NCI-H748 (cell line): ENCODE results near the gene TGFBR2.

Experiments
- DNase-seq: peaks from one replicate; lab custom pipeline; 2025; ENCODE audit not compliant: unreplicated experiment; lab: John Stamatoyannopoulos, UW

TGFBR2 gene

DNA sequence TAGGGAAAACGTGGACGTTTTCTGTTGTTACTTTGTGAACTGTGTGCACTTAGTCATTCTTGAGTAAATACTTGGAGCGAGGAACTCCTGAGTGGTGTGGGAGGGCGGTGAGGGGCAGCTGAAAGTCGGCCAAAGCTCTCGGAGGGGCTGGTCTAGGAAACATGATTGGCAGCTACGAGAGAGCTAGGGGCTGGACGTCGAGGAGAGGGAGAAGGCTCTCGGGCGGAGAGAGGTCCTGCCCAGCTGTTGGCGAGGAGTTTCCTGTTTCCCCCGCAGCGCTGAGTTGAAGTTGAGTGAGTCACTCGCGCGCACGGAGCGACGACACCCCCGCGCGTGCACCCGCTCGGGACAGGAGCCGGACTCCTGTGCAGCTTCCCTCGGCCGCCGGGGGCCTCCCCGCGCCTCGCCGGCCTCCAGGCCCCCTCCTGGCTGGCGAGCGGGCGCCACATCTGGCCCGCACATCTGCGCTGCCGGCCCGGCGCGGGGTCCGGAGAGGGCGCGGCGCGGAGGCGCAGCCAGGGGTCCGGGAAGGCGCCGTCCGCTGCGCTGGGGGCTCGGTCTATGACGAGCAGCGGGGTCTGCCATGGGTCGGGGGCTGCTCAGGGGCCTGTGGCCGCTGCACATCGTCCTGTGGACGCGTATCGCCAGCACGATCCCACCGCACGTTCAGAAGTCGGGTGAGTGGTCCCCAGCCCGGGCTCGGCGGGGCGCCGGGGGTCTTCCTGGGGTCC is at the start of gene TGFBR2:
Gene TGFBR2, plus strand, starts transcription at position 301 of the 731 bp plus-strand sequence. Its CDS starts 283 bp downstream, at position 584.
- peak; percentile 63 for DNase-seq

DNA sequence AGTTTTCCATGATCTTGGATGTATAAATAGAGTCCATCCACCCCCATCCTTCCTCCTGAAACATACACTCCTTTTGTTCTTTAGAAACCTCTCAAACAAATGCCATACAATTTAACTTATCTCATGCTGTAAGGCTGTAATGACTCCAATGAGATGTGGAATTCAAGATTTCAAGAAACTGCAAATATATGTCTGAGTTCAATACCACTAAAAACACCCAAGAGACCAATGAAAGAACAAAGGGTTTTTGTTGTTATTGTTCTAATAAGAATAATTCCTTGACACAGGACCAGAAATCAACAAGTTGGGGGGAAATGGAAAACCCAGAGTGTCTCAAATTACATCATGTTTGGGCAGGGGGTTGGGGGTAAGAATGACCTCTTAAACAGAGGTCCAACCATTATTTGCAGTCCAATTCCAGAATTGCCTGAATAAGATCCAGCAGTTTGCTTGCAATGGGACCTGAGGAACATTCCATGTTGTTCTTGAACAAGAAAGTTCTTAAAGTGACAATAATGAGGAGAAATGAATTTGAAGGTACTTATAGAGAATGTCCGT is 48.6 kb upstream of the TGFBR2 start:
- no peak for DNase-seq

DNA sequence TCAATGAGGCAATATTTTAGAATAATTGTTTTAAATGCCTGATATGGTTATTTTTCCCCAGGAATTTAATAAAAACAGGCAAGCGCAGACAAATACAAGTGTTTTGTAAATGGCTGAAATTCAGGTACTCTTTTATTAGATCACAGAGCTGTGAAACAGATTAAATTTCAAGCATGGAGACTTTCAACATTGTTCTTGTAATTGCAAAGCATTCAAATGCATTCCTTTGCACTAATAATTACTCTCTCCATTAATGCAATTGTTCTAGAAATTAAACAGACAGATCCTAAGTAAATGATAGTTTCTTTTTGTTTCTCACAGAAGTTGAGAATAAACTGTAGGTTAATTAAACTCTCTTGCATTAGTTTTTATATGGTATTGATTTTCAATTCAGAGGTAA is 42.4 kb upstream of the TGFBR2 start:
- DNase-seq, result no peak

DNA sequence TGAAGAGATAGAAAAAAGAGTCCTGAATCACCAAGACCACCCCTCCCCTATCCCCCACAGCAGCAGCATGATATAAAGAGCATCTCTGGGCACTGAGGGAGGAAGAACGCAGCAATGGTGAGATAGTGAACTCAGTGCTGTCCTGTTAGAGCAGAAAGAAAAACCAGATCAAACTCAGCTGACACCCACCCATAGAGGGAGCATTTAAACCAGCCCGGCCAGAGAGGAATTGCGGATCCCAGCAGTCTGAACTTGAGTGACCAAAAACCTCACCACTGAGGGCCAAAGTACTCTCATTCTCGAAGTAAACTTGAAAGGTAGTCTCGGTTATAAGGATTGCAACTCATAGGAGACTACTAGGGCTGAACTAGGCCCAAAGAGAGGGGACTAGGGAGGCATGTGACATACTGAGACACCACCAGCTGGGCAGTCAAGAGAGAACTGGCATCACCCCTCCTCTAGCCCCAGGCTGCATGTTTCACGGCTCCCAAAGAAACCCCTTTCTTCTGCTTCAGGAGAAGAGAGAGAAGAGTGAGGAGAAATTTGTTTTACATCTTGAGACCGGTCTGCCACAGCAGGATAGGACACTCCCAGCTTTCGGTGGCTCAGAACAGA is 39.2 kb upstream of the TGFBR2 start:
- DNase-seq, result no peak

DNA sequence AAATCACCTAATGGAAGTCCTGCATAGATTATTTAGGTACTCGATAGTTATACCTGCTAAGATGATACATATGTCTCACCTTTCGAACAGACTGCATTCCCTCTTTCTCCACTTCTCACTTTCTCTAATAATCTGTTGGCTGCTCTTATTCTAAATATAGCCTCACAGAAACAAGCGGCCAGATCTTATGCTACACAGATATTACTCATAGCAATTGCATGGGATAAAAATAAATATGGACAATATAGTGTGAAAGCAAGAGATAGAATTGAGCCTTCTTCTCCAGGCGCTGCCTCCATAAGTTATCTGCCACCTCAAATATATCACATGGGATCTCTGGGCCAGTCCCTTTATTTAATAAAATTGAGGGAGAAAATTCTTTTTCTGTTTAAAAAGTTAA is 29.5 kb upstream of the TGFBR2 start:
- no peak for DNase-seq

DNA sequence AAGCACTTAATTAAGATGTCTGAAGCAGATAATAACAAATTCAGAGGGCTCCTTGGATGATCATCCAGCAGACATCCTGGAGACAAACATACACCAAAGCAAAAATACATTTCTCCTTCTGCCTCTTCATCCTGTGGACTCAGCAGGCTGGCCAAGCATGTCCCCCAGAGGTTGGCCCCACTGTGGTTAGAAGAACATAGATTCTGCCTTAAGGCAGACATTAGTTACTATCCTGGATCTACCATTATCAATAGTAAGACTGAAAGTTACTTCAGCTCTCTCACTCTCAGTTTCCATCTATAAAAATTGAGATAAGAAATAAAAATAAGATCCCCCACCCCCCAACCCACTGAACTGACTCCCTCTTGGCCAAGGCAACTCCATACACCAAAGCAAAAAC is 28.6 kb upstream of the TGFBR2 start:
- no peak for DNase-seq

DNA sequence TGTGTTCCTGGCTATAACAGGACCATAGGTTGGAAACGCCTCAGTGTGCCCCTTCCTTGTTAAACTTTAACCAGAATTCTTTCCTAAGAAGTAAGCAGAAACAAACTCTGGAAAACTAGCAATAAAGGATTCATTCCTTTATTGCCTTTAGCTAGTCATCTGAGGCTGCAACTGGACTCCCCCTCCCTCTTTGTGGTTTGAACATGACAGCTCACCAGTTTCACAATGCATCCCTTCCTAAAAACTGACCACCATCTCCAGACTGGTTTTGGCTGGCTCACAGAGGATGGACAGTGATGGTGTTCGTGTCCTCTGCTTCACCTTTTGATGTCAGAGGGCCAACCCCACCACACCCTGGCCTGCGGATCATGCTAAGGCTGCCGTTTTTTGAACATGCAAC is 27.9 kb upstream of the TGFBR2 start:
- no peak for DNase-seq

DNA sequence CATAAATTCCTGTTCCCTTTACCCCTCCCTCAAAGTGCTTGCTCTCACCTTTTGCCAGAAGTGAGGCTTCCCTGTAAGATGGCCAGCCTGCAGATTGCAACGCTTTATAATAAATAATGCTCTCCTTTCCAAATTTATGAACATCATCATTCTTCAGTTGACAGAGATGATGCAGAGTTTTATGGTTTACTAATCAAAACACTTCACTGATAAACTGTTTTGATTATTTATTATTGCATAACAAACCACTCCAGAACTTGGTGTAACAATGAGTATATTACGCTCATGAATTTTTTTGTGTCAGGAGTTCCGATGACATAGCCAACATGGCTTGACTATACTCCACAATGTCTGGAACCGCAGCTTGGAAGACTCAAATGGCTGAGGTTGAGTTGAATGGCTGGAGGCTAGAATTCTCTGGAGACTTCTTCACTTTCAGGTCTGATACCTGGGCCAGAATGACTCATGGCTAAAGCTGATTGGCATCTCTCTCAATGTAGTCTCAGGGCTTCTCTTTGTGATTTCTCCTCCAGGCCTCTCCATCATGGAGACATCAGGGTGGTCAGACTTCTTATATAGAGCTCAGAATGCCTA is 27.3 kb upstream of the TGFBR2 start:
- no peak for DNase-seq

DNA sequence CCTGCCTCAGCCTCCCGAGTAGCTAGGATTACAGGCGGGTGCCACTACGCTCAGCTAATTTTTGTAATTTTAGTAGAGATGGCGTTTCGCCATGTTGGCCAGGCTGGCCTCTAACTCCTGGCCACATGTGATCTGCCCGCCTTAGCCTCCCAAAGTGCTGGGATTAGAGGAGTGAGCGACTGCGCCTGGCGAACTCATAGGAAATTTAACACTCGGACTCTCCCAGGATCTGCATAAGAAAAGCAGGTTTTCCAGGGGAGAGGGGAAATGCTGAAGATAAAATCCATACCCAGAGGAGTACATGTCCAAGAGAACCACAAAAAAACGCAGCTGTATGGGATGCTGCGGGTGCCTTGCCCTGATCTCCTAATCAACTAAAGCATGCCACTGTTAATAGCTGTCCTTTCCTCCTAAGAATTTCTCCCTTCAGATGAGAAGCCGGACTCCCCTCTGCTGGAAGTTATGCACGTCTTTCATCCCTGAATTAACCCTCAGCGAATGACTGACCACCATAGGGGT is 25.3 kb upstream of the TGFBR2 start:
- DNase-seq, result no peak

DNA sequence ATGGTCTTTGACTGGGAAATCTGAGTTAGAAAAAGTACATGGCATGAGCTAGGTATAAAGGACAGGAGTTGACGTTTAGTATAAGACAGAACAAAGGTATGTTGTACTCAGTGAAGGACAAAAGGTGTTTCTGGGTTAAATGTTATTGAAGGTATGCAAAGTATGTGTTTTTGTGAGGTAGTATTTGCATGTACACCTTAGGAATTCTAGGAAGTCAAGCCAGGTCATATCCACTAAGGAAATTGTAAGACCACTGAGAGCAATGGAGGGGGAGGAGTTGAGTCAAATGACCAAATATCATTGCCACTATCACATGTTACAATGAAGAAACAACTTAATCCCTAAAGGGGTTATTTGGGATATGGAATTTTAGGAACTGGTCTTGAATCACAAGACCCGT is 24.4 kb upstream of the TGFBR2 start:
- DNase-seq, result no peak

DNA sequence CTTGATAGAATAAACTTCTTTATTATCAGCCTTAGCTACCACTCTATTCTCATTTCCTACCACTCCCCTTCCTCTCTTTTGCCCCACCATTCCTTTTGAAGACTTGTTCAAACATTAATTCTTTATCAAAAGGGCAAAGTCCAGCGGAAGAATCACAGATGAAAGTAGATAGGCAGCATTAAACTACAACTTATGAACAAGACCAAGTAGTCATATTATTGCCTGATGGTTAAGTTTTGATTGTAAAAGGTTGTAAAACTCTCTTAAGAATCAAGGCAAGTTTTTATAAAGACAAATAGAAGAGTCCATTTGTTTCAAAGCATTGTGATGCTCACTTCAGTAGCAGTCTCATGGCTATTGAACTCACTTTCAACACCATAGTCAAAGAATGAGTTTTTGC is 22.4 kb upstream of the TGFBR2 start:
- DNase-seq, result no peak

DNA sequence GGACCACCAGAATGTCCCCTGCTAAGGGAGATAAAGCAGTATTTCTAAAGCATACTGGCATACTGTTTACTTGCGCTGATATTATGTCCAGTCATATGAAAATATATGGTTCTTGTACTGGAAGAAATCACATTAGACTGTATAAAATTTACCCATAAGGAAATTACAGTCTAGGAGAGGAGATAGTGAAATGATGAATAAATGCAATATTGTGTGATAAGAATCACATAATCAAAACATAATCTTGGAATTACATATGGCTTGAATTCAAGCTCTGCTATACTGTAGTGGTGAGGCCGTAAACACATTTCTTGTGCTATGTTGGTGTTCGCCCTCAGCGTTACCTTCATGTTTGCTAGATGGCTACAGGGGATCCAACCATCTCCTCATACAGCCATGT is 20.7 kb upstream of the TGFBR2 start:
- DNase-seq, result no peak

DNA sequence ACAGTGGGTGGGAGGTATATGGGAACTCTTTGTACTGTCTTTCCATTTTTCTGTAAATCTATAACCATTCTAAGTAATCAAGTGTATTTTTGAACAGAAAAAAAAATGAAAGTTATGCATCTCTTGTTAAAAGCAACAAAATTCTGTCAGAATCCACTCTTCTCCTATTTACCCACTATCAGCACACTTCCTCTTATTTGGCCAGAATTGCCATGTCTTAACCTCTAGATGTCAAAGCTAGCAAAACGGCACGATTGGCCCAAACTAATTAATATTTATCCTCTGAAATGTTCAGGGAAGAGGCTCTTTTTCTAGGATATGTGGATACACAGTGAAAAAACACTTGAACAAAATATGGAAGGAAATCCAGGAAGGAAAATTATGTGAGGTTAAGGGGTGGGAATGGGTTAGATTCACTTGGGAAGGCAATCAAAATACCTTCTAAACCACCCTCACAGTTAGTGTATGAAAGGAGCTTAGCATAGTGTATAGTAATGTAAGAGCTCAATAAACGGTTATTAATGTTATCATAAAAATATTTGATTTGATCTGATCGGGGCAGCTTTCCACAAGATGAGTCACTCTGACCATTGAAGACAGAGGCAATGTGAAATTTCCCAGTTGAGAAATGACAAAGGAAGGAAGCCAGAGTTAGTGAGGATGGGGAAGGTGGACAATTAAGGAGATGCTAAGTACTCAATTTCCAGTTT is 20.1 kb upstream of the TGFBR2 start:
- no peak for DNase-seq

DNA sequence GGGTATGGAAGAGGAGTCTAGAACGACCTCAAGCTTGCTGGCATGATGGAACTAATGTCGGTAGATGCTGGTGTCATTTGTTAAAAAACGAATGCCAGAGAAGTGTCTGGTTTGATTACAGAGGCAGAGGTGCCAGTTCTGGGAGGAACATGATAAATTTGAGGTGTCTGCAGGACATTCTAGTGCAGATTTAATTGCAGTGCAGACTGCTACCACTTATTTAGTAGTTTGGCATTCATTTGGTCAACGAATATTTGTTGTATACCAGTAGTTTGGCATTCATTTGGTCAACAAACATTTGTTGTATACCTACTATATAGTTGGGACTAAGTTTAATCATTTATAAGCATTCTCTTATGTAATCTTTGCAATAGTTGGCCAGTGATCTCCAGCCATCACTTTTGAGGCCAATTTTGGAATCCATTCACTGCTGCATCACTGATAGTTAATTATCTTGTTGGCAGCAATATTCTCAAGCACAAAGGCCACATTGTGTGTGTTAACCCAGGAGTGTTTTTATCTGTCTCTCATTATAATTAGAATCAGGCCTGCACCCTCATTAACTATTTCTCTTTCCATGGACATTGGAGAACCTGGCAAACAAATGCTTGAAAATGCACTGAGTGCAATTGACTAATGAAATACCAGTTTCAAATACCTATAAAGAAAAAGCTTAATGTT is 19.5 kb upstream of the TGFBR2 start:
- DNase-seq, result peak; percentile 61

DNA sequence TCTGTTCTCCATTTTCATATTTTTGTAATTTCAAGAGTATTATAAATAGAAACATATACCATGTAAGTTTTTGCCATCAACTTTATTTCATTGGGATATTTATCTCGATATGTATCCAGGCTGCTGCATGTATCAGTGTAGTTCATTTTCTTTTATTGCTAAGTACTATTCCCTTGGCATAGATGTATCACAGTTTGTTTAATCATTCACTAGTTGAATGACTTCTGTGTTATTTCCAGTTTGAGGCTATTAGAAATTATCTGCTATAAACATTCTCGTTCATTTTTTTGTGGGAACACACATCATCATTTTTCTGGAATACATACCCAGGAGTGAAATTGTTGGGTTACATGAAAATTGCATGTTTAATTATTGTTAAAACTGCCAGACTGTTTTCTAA is 18.5 kb upstream of the TGFBR2 start:
- no peak for DNase-seq

DNA sequence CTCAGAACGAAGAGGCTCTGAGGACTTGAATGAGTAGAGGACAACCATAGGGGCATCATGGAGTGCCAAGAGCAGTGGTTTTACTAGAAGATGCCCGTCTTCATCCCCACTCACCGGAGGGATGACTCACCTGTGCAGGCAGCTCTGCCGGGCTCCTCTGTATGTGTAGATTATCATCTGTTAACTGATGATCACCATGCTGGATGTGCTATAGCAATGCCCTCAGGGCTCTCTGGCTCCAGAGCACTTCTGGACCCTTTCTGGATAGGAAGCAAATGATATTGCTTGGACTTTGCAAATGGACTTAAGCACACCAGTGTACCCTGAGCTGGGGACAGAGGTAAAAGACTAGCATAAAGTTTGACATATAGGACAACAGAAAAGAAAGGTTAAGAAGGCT is 10.2 kb upstream of the TGFBR2 start:
- no peak for DNase-seq

DNA sequence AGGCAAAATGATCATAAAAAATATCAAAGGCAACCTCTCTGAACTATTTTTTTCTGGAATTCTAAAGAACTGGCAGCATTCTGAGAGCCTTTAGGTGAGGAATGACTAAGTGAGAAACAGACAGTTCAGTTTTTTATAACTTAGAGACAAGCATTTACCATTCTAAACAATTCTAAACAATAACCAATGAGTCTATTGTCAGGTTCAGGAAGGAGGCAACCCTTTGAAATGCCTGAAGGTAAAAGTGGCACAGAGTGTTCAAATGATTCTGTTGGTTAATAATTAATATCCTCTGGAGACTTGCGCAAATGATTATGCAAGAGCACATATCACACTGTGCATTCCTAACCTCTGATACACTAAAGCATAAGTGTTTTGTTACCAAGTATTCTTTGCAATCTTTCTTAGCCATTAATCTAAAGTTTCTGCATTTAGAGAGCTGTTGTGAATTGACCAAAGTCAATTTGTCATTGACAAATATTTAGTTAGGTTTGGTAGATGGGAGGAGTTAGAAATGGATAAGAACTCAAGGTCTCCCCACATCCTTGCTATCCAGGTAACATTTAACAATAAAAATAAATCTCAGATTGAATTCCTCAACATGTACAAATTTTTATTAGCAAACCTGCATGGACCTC is 9.2 kb upstream of the TGFBR2 start:
- no peak for DNase-seq

DNA sequence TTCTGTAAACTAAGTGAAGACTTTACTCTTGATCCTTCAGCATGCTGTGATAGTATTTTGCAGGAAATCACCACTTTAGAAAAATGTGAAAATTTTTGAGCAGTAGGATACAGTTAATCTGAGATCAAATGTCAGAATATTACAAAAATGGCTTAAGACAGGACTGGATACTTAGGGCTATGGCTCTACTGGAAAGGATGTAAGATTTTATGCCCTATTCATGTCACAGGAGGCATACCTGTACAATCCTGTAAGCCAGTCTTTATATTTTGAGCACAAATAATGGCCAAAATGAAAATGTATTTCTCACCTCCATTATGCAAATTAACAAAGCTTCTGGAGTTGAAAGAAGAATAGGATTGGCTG is 8.6 kb upstream of the TGFBR2 start:
- DNase-seq, result no peak

DNA sequence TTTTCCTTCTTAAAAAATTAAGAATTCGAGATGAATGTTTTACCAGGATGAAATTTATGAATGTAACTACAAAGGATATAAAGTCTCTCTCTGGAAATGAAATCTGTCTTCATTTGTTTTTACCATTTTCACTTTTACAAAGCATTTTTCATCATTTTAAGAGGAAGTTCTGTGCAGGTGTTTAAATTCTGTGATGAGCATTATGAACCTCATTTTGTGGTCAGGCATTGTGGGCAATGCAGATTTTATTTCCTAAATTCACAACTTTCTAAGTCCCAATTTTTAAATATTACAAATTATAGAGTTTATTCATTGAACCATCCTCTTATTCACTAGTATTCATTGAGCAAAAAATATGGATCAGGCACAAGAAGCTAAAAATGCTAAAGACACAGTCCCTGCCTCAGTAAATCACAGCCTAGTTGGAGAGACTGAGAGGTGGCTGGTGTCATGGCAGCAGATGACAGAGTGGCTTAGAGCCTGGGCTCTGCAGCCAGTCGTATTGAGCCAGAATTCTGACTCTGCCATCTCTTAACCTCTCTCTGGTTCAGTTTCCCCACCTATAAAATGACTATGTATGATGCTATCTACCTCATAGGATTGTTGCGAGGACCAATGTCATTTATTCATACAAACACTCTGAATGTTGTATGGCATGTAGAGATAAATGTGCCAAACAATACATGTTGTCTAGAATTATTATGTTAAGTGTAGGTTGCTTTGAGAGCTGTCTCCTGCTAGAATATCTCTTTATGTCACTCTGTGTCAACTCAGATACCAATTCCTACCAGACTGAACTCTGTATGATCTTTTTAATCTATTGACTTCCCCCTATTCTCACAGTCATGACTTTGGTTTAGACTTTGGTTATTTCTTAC is 7.5 kb upstream of the TGFBR2 start:
- no peak for DNase-seq
